ENCODE measurements around the gene LMAN2. TPM values are rescaled to one million over a fixed set of nuclear protein-coding genes. Genes with fewer than 3 reads are reported as not detected.

The LMAN2 gene
- polyA plus RNA-seq, 1 donor (not counting 4 experiments of a cell fraction or from before 2014, with no cell fraction given): 105 TPM

DNA sequence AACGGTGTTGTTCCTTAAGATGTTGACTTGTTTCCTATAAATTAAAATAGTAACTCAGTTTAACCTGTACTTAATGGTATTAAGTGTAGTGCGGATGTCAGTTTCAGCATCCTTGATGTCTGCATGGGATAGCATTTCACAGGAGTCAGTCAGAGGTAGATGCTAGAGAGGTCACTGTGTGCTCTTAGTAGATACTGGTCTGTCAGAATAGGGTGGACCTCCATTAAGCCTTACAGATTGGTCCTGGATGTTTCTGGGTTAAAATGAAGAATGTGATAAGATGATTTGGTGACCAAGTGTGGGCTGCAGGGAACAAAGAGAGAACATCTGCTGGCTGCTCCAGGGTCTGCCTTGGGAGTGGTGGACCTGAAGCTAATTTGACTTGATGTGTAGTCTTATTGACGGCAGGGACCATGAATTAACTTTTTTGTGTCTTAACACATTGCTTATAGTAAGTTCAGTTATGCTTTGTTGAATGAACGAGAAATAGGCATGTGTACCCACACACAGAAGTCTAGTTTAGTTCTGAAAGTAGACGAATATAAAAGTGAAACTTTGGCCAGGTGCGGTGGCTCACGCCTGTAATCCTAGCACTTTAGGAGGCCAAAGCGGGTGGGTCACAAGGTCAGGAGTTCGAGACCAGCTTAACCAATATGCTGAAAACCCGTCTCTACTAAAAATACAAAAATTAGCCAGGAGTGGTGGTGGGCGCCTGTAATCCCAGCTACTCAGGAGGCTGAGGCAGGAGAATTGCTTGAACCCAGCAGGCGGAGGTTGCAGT lies 60.5 kb downstream of the LMAN2 start:
- no peak overlapping the region for H2AFZ ChIP-seq (ENCODE audit: control insufficient read depth, low read length)
- no peaks in the 10 kb centered on the region for H3K4me1 ChIP-seq (ENCODE audit: control insufficient read depth, extremely low read depth, insufficient read depth, low read length)
- no peak overlapping the region for H3K4me3 ChIP-seq (ENCODE audit: control insufficient read depth in 2 of 3, extremely low read depth in 1 of 3, insufficient read depth in 2 of 3, low read depth in 1 of 3, low read length in 3 of 3)
- TF ChIP-seq EZH2 (IDR thresholded peaks at IDR 0.05; ENCODE audit: low read length): no peak
- TF ChIP-seq, protein P1, sequence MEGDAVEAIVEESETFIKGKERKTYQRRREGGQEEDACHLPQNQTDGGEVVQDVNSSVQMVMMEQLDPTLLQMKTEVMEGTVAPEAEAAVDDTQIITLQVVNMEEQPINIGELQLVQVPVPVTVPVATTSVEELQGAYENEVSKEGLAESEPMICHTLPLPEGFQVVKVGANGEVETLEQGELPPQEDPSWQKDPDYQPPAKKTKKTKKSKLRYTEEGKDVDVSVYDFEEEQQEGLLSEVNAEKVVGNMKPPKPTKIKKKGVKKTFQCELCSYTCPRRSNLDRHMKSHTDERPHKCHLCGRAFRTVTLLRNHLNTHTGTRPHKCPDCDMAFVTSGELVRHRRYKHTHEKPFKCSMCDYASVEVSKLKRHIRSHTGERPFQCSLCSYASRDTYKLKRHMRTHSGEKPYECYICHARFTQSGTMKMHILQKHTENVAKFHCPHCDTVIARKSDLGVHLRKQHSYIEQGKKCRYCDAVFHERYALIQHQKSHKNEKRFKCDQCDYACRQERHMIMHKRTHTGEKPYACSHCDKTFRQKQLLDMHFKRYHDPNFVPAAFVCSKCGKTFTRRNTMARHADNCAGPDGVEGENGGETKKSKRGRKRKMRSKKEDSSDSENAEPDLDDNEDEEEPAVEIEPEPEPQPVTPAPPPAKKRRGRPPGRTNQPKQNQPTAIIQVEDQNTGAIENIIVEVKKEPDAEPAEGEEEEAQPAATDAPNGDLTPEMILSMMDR (optimal IDR thresholded peaks at IDR 0.05 in 1 of 3, IDR thresholded peaks at IDR 0.05 in 1 of 3, conservative IDR thresholded peaks at IDR 0.05 in 1 of 3; ENCODE audit: extremely low read depth in 1 of 3, insufficient read depth in 2 of 3, low read length in 3 of 3): no peak
- DNase-seq (ENCODE audit: low read depth, low spot score) (no peak), FAIRE-seq (no peak)
- no peaks in the 10 kb centered on the region for H3K9me3 ChIP-seq (ENCODE audit: control insufficient read depth, low read depth, low read length)
- H3K4me2 ChIP-seq (ENCODE audit: control insufficient read depth, extremely low read depth, insufficient read depth, low read depth, low read length): no peak overlapping the region
- dilution Hi-C loops (cut with MboI; ENCODE audit: extremely low pct_ligation_motif_present, low sequenced_read_pairs): no loop called here
- H3K27me3 ChIP-seq (ENCODE audit: control insufficient read depth, extremely low read depth, insufficient read depth, low read length): no peaks in the 10 kb centered on the region
- H3K27ac ChIP-seq (ENCODE audit: control insufficient read depth, insufficient read depth, low read length): no peak overlapping the region
- no peak overlapping the region for H3K9ac ChIP-seq (ENCODE audit: control insufficient read depth, extremely low read depth, insufficient read depth, low read length)
- H3K9me1 ChIP-seq (ENCODE audit: control insufficient read depth, extremely low read depth, insufficient read depth, low read length): no peaks in the 10 kb centered on the region
- H4K20me1 ChIP-seq (ENCODE audit: control insufficient read depth, extremely low read depth, insufficient read depth, low read length): no peaks in the 10 kb centered on the region
- peaks cover 23 to 33% of the 10 kb centered on the region in 2 experiments for H3K36me3 ChIP-seq (ENCODE audit: control insufficient read depth in 2 of 2, extremely low read depth in 1 of 2, insufficient read depth in 2 of 2, low read length in 2 of 2)
- H3K79me2 ChIP-seq (ENCODE audit: control insufficient read depth, insufficient read depth, low read length): no peaks in the 10 kb centered on the region

DNA sequence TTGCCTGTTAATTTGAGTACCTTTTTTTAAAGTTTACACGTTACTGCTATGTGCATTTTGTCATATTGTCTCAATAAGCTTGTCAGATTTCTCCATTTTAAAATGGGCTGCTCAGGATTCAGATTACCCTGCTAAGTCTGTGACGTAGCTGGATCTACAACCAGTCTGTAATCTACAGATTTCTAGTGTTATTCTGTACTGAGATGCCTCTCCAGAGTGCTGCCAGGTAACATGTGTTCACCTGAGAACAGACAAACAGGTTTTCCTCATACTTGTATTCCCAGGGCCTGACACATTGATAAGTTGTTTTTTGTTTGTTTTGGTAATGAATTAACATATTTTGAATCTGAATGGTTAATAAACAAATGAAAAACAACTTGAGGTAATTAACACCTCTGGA lies 63.3 kb downstream of the LMAN2 start:
- Histone ChIP-seq H3K36me3 (ENCODE audit: control insufficient read depth in 2 of 2, extremely low read depth in 1 of 2, insufficient read depth in 2 of 2, low read length in 2 of 2) (peaks cover 16 to 18% of the 10 kb centered on the region in 2 experiments), H3K9me1 (ENCODE audit: control insufficient read depth, extremely low read depth, insufficient read depth, low read length) (no peaks in the 10 kb centered on the region), H3K9ac (ENCODE audit: control insufficient read depth, extremely low read depth, insufficient read depth, low read length) (no peak overlapping the region), H3K79me2 (ENCODE audit: control insufficient read depth, insufficient read depth, low read length) (no peaks in the 10 kb centered on the region), H3K9me3 (ENCODE audit: control insufficient read depth, low read depth, low read length) (no peaks in the 10 kb centered on the region), H3K4me3 (ENCODE audit: control insufficient read depth in 2 of 3, extremely low read depth in 1 of 3, insufficient read depth in 2 of 3, low read depth in 1 of 3, low read length in 3 of 3) (no peak overlapping the region), H4K20me1 (ENCODE audit: control insufficient read depth, extremely low read depth, insufficient read depth, low read length) (no peaks in the 10 kb centered on the region), H3K27me3 (ENCODE audit: control insufficient read depth, extremely low read depth, insufficient read depth, low read length) (no peaks in the 10 kb centered on the region), H3K4me2 (ENCODE audit: control insufficient read depth, extremely low read depth, insufficient read depth, low read depth, low read length) (no peak overlapping the region), H2AFZ (ENCODE audit: control insufficient read depth, low read length) (no peak overlapping the region), H3K27ac (ENCODE audit: control insufficient read depth, insufficient read depth, low read length) (no peak overlapping the region), H3K4me1 (ENCODE audit: control insufficient read depth, extremely low read depth, insufficient read depth, low read length) (no peaks in the 10 kb centered on the region)
- no peak for TF ChIP-seq EZH2 (IDR thresholded peaks at IDR 0.05; ENCODE audit: low read length)
- TF ChIP-seq, protein P1 (optimal IDR thresholded peaks at IDR 0.05 in 1 of 3, IDR thresholded peaks at IDR 0.05 in 1 of 3, conservative IDR thresholded peaks at IDR 0.05 in 1 of 3; ENCODE audit: extremely low read depth in 1 of 3, insufficient read depth in 2 of 3, low read length in 3 of 3): no peak
- no peak for FAIRE-seq
- dilution Hi-C loops (cut with MboI; ENCODE audit: extremely low pct_ligation_motif_present, low sequenced_read_pairs): no loop called here
- no peak for DNase-seq (ENCODE audit: low read depth, low spot score)

Other genes starting within 250 kb of the LMAN2 start
- 8.6 to 14.0 TPM (median 13.6 TPM) in 3 replicates for gene NSD1, start 217.9 kb downstream of the LMAN2 start, polyA plus RNA-seq
- gene RAB24, start 47.9 kb downstream of the LMAN2 start, polyA plus RNA-seq: 20.0 to 40.1 TPM (median 22.4 TPM) in 3 replicates
- 245 to 280 TPM (median 248 TPM) in 3 replicates for gene PRELID1, start 47.9 kb downstream of the LMAN2 start, polyA plus RNA-seq
- 0.69 to 1.2 TPM (median 0.97 TPM) in 3 replicates for gene MXD3, start 39.8 kb downstream of the LMAN2 start, polyA plus RNA-seq
- gene RGS14, start 6.3 kb upstream of the LMAN2 start, polyA plus RNA-seq: 8.6 to 10.6 TPM (median 9.3 TPM) in 3 replicates
- 0.02 to 0.07 TPM (median 0.06 TPM) in 3 replicates for gene SLC34A1, start 32.8 kb upstream of the LMAN2 start, polyA plus RNA-seq
- not detected in 3 replicates for gene PFN3, start 49.0 kb upstream of the LMAN2 start, polyA plus RNA-seq
- gene F12, start 57.9 kb upstream of the LMAN2 start, polyA plus RNA-seq: 6.0 to 11.2 TPM (median 7.7 TPM) in 3 replicates
- gene GRK6, start 75.0 kb upstream of the LMAN2 start, polyA plus RNA-seq: 23.4 to 38.5 TPM (median 29.9 TPM) in 3 replicates
- gene PRR7, start 95.1 kb upstream of the LMAN2 start, polyA plus RNA-seq: 1.1 to 4.7 TPM (median 4.3 TPM) in 3 replicates
- 57.2 to 73.4 TPM (median 59.4 TPM) in 3 replicates for gene DBN1, start 122.0 kb upstream of the LMAN2 start, polyA plus RNA-seq
- 48.5 to 83.6 TPM (median 60.5 TPM) in 3 replicates for gene PDLIM7, start 145.9 kb upstream of the LMAN2 start, polyA plus RNA-seq
- gene DOK3, start 158.2 kb upstream of the LMAN2 start, polyA plus RNA-seq: 1.5 to 3.6 TPM (median 1.7 TPM) in 3 replicates
- gene DDX41, start 165.3 kb upstream of the LMAN2 start, polyA plus RNA-seq: 71.3 to 95.8 TPM (median 81.7 TPM) in 3 replicates
- gene FAM193B, start 202.9 kb upstream of the LMAN2 start, polyA plus RNA-seq: 21.9 to 43.6 TPM (median 27.5 TPM) in 3 replicates
- 247 to 341 TPM (median 276 TPM) in 3 replicates for gene TMED9, start 240.5 kb upstream of the LMAN2 start, polyA plus RNA-seq
- gene B4GALT7, start 248.5 kb upstream of the LMAN2 start, polyA plus RNA-seq: 15.7 to 34.9 TPM (median 19.6 TPM) in 3 replicates